ENCODE data around the gene METTL26.

The METTL26 gene

DNA sequence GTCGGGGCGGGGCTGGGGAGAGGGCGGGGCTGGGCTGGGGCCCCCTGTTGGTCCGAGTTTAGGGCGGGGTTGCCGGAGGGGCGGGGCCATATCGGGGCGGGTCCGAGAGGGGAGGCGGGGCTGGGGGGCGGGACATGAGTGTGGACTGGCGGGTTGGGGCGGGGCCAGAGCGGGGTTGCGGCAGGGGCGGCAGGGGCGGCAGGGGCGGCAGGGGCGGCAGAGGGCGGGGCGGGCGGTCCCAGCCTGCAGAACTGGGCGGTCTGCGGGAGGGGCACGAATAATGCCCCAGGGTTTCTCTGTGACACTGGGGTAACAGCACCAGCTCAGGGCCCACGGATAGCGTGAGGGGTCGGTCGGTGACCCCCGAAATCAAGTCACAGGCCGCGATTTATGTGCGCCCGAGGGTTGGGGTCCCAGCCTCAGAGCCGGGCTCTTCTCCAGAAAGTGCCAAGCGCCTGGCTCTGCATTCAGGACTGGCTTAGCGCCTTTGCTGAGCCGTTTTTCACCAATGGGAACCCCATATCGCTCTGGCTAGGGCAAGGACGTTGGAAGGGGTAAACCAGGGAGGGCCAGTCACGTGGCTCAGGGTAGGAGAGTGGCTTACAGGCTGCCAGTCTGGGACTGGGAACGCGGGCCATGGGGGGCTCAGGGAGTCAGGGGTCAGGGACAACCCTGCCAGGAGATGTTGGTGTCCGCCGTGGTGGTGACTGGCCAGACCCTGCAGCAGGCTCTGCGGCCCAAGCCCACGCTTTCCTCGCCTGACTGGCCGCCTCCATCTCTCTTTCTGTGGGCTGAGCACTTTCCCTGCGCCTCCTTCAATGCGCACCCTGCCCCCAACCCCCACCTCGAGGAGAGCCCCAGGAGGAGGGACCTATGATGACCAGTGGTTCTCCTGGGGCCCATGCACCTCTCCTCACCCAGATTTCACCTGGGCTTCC lies 1.2 kb upstream of the METTL26 start:
- DNase-seq = peak; percentile 79 to 92

DNA sequence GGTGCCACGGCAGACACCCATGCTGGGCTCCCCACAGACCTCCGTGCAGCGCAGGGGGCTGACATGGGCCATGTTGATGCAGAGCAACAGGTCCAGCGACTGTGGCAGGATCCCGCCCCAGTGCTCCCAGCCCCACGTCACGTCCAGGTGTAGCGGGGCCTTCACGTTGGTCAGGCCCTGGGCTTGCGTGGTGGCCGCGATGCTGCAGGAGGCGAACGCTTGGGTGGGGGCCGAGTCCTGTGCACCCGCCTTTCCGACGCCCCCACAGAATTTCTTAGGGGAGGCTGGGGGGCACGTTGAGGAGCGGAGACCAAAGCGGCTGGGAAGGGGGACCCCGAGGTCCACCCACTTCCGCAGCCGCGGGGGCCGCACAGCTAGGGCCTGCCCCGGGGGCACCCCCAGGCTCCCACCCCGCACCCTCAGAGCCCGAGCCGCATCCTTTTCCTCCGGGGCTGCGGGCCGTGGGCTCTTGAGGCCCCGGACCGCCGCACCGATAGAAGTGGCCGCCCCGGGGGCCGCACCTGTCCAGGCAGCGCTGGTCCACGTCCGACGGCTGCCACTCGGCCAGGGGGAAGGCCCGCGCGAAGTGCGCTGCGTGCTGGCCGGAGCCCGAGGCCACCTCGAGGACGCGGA lies 416 bp downstream of the METTL26 start:
- DNase-seq = no peak

DNA sequence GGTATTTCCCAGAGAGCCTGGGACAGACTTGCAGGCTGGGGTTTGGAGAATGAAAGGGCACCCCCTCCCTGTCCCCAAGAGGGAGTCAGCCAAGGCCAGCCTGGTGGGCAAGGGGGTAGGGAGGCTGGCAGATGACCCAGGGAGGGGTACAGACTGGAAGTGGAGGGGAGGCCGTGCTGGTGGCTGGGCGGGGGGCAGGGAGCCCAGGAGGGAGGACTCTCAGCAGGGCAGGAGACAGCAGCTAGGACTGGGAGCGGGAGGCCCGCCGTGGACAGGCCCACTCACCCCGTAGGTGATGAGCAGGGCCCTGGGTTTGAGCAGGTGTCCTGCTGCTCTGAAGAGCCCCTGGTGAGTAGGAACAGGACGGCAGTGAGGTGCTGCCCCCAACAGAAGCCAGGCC lies 1.1 kb downstream of the METTL26 start:
- DNase-seq = no peak

DNA sequence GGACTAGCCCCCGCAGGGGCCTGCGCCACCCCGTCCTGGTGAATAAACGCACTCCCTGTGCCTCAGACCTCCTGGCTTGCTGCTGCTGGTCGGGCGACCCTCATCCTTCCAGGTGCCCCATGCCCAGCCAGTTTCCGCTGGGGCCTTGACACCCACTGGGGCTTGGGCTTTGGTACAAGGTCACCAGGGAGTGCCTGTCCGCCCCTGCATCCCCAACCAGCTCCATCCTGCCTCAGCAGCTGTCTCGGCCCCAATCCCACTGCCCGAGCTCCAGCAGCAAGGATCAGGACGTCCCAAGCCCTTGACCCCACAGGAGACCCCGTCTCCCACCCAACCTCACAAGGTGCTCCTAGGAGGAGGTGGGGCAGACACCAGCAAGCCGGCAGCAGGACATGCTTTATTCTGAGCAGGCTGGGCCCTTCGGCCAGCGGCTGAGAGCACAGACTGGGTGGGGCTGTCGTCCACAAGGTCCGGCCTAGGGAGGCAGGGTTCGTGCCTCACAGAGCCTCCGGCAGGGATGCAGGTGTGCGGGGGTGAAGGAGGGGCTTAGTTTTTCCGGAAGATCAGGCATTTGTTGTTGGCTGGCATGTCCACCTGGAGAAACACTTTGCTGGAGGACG lies 1.9 kb downstream of the METTL26 start:
- DNase-seq = no peak

DNA sequence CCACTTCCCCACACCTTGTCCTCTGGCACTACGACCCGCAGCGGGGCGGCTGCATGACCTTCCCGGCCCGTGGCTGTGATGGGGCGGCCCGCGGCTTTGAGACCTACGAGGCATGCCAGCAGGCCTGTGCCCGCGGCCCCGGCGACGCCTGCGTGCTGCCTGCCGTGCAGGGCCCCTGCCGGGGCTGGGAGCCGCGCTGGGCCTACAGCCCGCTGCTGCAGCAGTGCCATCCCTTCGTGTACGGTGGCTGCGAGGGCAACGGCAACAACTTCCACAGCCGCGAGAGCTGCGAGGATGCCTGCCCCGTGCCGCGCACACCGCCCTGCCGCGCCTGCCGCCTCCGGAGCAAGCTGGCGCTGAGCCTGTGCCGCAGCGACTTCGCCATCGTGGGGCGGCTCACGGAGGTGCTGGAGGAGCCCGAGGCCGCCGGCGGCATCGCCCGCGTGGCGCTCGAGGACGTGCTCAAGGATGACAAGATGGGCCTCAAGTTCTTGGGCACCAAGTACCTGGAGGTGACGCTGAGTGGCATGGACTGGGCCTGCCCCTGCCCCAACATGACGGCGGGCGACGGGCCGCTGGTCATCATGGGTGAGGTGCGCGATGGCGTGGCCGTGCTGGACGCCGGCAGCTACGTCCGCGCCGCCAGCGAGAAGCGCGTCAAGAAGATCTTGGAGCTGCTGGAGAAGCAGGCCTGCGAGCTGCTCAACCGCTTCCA lies 2.6 kb downstream of the METTL26 start:
- DNase-seq = no peak

DNA sequence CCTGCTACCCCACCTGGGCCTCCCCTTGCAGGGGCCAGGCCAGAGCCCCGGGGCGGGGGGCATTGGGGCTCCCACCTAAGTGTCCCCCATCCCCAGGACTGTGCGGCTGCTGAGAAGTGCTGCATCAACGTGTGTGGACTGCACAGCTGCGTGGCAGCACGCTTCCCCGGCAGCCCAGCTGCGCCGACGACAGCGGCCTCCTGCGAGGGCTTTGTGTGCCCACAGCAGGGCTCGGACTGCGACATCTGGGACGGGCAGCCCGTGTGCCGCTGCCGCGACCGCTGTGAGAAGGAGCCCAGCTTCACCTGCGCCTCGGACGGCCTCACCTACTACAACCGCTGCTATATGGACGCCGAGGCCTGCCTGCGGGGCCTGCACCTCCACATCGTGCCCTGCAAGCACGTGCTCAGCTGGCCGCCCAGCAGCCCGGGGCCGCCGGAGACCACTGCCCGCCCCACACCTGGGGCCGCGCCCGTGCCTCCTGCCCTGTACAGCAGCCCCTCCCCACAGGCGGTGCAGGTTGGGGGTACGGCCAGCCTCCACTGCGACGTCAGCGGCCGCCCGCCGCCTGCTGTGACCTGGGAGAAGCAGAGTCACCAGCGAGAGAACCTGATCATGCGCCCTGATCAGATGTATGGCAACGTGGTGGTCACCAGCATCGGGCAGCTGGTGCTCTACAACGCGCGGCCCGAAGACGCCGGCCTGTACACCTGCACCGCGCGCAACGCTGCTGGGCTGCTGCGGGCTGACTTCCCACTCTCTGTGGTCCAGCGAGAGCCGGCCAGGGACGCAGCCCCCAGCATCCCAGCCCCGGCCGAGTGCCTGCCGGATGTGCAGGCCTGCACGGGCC lies 3.4 kb downstream of the METTL26 start:
- no peak for DNase-seq

DNA sequence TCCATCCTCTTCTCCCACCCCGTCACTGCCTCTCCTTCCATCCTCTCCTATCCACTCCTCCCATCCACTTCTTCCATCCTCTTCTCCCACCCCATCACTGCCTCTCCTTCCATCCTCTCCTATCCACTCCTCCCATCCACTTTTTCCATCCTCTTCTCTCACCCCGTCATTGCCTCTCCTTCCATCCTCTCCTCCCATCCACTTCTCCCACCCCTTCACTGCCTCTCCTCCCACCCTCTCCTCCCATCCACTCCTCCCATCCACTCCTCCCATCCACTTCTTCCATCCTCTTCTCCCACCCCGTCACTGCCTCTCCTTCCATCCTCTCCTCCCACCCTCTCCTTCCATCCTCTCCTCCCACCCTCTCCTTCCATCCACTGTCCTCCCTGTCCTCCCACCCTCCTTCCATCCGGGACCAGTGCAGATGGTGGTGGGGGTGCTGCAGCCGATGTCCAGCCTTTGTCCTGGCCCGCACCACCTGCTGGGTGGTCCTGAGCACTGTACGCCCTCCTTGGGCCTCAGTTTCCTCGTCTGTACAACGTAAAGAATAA lies 4.2 kb downstream of the METTL26 start:
- DNase-seq = no peak

DNA sequence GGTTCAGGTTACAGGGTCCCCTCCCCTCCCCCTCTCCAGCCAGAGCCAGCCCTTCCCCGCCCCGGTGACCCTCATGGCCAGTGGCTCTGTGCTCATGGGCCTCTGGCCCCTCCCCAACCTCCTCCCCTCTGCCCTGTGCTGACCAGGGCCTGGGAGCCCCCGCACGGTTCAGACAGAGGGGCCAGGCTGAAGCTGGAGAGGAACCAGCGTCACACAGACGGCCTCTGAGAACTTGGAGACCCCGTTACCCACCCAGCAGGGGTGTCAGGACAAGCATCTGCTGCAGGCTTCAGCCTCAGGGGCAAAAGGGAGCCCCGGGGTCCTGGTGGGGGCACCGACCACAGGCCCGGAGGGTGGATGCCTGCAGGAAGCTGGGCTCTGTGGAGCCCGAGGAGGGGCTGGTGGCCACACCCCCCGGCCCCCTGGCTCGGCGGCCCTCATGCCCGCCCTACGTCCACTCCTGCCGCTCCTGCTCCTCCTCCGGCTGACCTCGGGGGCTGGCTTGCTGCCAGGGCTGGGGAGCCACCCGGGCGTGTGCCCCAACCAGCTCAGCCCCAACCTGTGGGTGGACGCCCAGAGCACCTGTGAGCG lies 5.2 kb downstream of the METTL26 start, which contains the start of gene WFIKKN1:
TSS of gene WFIKKN1 (plus strand) at position 171 of the 591 bp plus-strand sequence. CDS start at position 440, 269 bp downstream.
- DNase-seq = no peak

DNA sequence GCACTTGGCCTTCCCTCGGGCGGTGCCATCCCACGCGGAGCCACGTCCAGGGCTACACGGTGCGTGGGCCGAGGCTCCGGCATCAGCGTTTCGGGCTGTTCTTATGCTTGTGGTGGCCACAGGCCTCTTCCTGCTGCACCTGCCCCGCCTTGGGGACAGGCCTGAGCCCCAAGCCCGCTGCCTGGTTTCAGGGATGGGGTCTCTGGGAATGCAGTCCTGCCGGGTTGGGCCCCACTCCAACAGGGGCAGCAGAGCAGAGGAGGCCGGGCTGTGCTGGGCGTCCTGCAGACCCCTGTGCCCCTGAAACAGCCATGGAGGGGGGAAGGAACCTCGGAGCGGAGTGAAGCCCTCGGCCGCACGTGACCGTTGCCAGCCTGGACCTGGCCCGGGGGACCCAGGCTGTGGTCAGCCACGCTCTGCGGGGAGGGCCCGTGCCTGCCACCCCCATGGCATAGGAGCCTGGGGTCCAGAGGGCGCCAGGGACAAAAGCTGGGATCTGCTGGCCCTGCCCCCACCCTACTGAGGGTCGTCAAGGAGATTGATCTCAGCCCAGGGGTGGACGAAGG lies 5.8 kb downstream of the METTL26 start:
- no peak for DNase-seq

DNA sequence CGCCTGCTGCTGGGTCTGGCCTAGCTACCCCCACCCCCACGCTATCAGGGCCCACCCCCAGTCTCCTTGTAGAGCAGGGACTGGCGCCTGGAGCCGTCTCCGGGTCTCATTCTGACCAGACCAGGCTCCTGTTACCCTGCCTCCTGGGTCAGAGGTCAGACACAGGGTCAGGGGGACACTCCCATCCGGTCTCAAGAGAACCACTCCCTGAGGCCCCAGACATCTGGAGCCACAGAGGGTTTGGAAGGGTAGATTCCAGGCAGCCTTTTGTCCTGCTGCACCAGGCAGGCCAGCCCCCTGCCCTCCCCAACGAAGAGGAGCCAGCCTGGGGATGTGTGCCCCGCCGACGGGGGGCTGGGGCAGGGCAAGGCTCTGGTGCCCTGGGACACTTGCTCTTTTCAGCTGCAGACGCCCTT lies 6.3 kb downstream of the METTL26 start:
- DNase-seq = no peak

DNA sequence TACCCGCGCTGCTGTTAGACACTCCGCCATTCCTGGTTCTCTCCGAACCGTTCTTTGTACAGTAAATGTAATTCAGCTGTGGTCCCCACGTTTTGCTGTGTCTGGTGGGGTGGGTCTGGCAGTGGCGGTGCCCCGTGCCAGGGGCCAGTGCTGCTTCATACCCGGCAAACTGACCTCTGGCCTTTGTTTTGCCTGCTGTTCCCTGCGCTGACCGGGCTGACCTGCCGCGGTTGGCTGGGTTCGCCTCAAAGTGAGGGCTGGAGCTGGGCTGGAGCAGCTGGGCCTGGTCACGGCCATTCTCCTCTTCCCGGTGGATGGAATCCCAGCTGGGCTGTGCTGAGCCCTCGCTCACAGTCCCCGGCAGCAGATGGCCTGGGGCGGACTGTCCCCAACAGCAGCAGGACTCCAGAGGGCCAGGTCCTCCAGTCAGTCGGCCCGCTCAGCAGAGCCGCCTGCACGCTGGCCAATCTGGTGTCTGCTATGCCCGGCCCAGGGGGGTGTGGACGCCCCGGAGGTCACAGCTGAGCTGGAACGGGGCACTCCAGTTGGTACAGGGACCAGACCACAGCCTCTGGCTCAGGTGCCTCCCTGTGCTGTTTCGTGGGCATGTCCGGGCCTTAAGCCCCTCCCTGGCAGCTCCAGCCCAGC lies 6.8 kb downstream of the METTL26 start:
- DNase-seq = no peak

DNA sequence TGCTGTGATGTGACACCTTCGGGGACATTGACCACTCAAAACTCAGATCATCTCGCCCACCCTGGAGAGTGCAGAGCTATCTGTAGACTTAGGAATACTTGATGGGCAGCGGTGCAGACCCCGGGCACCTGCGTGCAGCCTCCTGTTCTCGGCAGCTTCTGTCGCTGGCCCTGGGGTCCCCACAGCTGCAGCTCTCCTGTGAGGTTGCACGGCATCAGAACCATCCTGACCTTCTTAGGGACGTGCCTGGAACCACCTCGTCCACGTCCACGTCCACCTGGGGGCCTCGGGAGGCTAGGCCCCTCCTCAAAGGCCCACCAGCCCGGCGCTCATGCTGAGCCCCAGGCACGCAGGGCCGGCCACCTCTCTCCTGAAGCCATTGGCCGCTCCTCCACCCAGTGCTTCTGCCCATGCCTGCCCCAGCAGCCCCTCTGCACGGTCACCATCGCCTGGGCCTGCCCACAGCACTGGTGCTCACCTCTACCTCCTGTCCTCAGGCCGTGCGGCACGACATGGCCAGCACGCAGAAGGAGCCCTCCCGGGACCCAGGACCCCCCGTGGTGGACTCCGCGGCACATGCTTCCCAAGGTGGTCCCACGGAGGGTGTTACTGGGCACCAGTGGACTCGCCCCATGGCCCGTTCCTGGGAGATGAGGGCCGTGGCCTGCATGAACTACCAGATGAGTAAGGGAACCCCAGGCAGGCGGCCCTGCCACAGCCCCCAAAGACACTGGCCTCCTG lies 7.6 kb downstream of the METTL26 start:
- DNase-seq = no peak

DNA sequence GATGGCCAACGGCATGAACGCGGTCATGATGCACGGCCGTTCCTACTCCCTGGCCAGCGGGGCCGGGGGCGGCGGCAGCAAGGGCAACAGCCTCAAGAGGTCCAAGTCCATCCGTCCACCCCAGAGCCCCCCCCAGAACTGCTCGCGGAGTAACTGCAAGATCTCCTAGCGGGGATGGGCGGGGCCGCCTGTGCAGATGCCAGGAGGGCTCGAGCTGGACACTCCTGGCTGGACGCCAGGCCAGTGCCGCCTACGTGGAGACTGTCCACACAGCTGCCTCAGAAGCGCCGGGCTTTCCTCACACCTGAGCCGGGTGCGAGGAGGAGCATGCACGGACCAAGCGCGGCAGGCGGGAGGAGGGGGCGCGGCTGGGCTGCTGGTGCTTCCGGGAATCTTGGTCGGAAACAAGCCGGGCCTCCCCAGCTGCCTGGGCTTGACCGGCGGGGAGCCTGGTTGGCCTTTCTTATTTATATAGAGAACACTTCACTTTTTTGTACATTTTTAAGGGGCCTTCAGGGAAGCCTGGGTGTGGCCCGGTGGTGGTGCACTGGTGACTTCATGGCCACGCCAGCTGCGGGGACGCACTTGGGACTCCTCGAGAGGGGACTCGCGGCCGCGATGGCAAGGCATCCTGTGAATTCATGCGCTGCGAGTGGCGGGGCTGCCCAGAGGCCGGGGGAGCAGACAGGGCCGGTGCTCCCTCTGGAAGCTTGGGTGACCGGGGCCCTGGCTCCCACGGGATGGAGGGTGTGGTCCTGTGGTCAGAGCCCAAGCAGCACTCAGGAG lies 8.5 kb downstream of the METTL26 start:
- DNase-seq = no peak

DNA sequence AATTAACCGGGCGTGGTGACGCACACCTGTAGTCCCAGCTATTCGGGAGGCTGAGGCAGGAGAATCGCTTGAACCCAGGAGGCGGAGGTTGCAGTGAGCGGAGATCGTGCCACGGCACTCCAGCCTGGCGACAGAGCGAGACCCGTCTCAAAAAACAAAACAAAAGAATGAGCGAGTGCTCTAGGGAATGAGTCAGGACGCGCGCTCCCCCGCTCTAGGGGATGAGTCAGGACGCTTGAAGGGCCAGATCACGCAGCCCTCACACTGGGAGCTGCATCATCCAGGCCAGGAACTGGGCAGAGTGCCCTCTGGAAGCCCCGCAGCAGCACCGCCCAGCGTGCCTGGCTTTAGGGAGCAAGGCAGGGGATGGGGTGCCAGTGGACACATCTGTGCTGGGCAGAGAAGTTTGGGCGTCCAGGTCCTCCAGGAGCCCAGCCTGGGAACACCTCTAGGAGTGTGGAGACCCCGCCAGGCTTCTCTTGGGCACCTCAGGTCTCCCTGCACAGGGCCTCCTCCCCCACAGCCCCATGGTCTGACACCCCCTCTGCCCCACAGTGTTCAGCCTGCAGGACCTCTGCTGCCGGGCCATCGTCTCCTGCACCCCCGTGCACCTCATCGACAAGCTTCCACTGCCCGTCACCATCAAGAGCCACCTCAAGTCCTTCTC lies 9.2 kb downstream of the METTL26 start:
- DNase-seq = no peak

DNA sequence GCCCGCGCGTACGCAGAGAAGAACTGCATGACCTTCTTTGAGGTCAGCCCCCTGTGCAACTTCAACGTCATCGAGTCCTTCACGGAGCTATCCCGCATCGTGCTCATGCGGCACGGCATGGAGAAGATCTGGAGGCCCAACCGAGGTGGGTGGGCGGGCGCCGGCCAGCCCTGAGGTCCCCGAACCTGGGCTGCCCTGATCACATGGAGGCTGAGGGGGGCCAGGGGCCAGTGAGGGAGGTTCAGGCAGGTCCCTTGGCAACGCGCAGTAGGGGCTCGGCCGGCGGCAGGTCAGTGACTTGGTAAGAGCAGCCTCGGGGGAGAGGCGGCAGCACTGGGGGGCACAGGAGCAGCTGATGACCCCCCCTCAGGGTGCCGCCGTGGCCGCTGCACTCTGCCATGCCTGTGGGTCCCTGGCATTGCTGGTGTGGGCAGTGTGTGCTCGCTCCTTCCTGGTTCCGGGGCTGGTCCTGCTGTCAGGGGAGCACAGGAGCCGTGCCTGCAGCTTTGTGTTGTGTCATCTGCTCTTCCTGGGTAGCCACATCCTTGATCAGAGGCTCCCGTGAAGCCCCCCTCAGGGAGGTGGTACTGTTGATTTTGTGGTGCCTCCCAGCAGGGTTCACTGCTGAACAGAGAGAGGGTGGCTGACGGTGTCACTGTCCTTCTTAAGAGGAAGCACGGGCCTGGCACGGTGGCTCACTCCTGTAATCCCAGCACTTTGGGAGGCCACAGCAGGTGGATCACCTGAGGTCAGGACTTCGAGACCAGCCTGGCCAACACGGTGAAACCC lies 9.9 kb downstream of the METTL26 start:
- no peak for DNase-seq

DNA sequence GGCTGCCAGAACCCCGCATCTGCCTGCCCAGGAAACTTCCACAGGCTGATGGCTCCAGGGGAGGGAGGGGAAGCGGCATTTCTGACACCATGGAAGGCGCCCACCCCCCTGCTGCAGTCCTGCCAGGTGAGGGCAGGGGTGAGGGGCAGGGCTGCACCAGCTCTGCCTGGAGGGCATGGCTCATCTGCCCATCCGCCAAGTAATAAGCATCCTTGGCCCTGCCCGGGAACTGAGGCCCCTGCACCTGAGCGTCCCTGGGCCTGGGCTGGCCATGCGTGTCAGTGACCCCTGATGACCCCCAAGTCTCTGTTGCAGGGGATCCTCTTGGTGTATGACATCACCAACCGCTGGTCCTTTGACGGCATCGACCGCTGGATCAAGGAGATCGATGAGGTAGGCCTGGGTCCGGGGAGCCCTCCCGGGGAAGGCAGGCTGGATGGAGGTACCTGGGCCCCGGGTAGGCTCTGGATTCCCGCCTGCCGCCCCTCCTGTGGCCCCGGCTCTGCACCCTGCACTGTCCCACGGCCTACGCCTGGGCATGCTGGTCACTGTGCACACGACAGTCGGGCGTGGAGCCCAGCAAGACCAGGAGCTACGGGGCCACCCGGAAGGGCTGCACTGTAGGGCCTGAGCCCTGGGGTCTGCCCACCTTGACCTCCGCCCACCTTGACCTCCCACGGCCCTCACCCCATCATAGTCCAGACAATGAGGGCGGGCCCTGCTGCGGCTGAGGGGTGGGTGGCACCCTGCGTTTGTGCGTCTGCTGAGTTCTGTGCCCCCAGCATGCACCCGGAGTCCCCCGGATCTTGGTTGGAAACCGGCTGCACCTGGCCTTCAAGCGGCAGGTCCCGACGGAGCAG lies 10.8 kb downstream of the METTL26 start:
- no peak for DNase-seq

All from stimulated activated CD4-positive, alpha-beta T cell treated with anti-CD3 and anti-CD28 coated beads, Interleukin-4, amount 100 ng/mL, for 4 hours (primary cell).